Stimulated activated CD8-positive, alpha-beta memory T cell treated with anti-CD3 and anti-CD28 coated beads, Interleukin-12 subunit alpha, Interleukin-12 subunit beta, amount 100 ng/mL, for 24 hours (primary cell): ENCODE data around the gene ATP5F1E.
A peak's percentile ranks its signal among the peaks of the same experiment; 100 is the strongest.
"Not testable (repeated sequence)": the region's sequence is repeated elsewhere in the genome, so short reads cannot be mapped to it uniquely, and the experiment has no call there.

Experiments used
- DNase-seq: peaks from one replicate; pipeline ENCODE4 v3.0.0-alpha.2; 2020; ENCODE audit errors: extremely low read depth

ATP5F1E gene

DNA sequence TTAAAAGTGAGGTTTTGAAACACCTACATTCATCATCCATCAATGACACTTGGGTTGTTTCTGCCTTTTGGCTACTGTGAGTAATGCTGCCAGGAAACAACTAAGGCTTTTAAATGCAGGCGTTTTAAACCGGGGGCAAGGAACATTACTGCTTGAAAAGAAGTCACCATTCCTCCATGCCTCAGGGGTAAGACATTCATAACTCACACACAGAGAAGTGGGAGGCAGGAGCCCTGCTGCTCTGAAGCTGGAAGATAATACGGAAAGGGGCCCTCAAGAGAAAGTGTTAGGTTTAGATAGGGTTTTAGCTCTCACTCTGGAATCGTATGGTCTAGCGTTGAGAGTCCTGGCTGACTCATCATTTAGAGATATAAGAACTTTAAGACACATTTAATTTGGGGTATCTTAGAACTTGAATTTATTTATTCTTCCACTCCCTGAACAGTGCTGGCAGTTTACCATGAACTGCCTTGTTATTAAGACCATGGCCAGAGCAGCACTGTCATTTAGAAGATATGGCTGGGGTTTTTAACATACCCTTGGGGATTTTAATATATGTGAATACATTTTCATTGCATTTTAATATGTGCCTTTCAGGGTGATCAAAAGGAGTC is 11.1 kb downstream of the ATP5F1E start:
- DNase-seq = no peak

DNA sequence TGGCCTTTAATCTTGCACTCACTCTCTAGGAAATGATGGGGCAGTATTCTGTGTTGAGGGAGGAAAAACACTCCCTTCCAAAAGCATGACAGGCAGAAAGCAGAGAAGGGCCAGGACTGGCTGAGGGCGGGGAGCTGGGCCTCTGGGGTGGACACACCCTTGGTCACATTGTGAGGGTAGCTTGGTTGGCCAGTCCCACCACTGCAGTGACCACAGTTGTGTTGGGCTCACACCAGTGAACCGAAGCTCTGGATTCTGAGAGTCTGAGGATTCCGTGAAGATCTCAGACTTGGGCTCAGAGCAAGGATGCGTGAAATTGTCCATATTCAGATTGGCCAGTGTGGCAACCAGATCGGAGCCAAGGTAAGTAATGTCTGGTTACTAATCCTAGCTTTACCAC is 12.9 kb downstream of the ATP5F1E start, which contains the start of gene TUBB1:
TUBB1 (plus strand) TSS at position 213 of the 400 bp plus-strand sequence; CDS start at position 307, 94 bp downstream.
- no peak for DNase-seq

- no peak for DNase-seq
These were observed 13.3 kb downstream of the ATP5F1E start for GRCh38 chr20:59018817-59019216.

DNA sequence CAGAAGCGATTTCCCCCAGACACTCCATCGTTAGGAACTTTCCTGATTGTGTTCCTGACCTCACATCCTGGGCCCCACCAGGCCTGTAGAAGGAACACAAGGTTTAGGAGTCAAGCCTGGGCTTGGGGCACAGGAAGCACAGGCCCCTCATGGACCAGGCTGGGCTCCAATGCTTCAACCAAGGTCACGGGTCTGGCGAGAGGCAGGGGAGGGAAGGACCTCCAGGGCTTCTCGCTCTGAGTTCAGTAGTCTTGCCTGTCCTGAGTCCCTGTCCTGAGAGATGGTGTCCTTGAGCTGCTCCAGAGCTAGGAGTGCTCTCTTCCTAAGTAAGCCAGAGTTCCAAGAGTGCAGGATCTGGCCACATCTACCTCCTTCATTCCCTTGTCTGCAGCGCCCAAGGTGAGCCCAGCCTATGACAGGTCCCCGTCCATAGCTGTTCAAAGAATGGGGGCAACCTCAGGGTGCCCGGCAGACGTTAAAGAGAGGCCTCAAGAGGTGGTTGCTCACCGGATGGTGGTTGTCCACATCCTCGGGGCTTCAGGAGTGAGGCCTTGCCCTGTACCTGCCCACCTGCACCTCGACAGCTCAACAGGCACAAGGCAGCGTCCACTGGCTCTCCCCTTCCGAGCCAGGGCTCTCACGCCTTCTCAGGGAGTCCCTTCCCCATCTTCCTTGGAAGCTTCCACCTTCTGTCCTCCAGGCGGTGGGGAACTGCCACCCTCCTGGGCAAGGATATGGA is 14.5 kb downstream of the ATP5F1E start:
- DNase-seq = no peak

- no peak for DNase-seq
These were observed 15.2 kb downstream of the ATP5F1E start for GRCh38 chr20:59016795-59017492.

GRCh38 chr20:59015812-59016711 is 16.1 kb downstream of the ATP5F1E start:
- no peak for DNase-seq

- DNase-seq = no peak
These were observed 16.7 kb downstream of the ATP5F1E start for GRCh38 chr20:59015411-59015810.

DNA sequence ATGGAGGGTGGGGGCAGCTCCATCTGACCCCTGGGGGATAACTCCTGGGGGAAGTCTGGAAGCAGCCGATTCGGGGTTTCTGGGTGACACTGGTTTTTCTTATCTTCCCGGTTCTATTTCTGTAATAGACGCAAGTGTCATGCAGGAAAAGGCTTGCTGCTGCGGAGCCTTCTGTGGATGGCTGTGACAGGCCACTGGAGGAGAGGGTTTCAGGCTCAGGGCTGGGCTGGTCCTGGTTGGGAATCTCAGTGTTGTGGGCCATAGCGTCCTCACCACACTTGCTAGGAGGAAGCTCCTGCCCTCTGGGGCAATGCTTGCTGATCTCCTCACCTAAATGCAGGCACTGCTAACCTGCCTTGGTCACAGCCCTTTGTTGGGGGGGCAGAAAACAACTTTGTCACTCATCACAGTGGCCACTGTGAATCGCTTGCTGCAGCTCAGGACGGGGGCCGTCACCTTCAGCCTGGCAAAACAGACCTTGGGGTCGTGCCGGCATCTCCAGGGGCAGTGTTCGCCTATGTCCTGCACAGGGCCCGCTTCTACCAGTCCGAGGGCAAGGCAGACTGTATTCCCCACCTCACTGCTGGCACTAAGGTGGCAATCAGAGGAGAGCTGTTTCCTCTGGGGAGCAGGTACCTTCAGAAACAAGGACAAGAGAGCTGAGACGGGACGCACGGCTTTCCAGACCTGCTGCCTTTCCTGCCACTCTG is 17.3 kb downstream of the ATP5F1E start:
- DNase-seq = no peak

DNA sequence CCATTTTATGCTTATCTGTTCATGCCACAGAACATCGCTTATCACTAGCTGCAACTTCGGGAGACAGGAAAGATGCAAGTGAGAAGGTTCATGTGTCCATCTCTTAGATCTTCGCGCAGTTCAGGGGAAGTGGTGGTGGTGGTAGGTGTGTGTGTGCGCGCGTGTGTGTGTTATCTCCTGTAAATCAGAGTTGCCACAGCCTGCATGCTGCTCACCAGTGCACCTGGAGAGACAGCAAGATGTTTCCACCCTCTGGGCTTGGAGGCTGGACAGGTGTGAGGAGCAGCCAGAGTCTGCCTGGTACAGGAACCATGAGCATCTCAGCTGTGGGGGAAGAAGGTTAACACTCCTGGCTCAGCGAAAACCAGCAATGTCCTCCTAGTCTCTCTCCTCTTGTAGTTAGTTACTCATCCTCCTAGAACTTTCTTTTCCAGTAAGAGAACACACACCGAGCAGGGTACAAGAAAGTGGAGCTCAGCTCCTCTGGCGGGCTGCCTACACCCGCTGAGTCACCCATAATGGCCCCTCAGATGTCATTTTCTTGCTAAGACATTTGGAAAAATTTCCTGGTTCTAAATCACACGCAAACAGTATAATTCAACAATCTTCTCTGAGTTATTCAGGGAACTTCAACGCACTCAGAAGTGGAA is 18.1 kb downstream of the ATP5F1E start:
- no peak for DNase-seq

DNA sequence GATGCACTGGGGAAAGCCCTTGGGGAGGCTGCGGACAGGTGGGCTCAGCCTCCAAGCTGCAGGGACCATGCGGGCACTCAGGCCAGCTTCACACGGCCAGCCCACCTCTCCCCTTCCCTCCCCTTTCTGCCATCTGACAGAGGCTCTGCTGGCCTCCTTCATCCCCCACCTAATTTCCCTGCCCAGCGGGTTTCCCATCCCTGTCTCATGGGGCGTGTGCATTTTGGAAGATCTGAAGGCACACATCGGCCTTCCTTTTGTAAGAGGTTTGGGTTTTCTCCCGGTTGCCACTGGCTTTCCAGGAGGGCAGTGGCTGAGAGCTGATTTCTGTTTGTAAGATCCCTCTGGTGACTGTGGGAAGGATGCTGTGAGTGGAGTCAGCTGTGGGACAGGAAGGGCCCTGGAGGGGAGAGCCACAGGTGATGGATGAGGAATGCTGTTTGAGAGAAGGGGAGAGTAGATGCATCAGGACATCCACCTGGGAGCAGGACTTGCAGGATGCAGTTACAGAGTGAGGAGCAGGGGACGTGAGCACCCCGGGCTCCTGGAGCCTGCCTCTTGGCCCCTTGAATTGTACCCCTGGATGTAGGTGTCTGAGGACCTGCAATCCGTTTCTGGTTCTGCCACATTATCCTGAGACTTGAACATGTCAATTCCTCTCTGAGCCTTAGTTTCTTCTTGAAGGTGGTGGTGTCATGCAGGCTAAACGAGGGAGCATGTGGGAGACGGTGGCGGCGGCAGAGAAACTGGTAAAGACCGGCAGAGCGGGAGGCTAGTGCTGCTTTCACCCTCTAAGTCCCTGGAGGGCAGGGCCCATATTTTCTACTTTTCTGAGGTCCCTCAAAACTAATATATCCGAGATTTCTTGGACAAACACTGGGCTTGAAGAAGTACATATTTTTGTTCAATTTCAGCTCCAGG is 18.8 kb downstream of the ATP5F1E start:
- no peak for DNase-seq

GRCh38 chr20:59011874-59012157 is 20.3 kb downstream of the ATP5F1E start:
- not testable (repeated sequence) for DNase-seq

DNA sequence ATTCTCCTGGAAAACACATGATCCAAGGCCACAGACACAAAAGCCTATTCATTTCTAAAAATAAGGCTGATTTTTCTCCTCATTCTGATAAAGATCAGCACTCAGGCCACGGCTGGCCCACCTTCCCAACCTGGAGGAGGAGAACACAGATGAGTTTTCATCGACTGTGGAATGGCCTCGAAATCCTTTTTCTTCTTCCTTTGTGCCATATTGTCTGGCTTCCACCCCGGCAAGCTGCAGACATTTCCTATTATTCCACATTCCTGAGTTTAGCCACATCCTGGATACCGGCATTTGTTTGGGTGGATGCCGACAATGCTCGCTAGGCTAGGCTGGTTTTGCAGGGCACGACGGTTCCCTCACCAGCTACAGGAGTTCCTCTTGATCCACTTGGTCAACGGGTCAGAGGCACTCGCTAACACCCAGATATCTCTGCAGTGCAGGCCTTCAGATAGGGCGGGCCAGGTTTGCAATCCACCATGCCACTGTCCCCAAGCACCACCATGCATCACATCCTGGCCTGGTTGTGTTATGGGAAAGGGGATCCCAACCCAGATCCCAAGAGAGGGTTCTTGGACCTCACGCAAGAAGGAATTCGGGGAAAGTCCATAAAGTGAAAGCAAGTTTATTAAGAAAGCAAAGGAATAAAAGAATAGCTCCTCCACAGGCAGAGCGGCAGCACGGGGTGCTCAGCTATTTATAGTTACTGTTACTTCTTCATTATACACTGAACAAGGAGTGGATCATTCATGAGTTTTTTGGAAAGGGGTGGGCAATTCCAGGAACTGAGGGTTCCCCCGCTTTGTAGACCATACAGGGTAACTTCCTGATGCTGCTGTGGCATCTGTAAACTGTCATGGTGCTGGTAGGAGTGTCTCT is 20.9 kb downstream of the ATP5F1E start:
- DNase-seq = no peak

GRCh38 chr20:59010321-59010994 is 21.7 kb downstream of the ATP5F1E start:
- DNase-seq = no peak

DNA sequence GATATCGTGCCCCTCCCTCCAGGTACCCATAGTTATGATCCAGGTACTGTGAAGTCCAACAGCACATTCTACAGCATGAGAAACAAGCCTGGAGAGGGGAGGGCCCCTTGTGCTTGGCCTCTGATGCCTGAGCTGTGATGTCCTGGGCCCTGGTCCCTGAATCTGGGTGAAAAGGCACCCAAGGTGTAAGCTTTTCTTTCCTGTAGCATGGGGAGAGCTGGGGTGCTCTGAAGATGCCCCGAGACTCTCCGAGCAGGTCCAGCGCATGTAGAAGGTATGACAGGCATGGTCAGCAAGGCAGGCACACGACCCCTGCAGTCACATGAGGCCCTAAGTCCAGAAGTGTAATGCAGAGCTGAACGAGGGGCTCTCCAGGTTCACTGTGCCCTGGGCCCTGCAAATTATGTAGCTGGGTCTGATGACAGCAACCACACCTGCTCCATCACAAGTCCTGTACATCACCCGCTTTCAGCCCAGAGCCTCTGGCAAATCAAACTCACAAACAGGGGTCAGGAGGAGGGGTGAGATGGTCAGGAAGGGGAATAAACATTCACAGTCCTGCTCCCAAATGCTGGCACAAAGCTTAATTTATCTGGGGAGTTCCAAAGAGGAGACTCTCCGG is 23.3 kb downstream of the ATP5F1E start:
- DNase-seq = no peak

GRCh38 chr20:59007665-59008511 is 24.2 kb downstream of the ATP5F1E start:
- no peak for DNase-seq

DNA sequence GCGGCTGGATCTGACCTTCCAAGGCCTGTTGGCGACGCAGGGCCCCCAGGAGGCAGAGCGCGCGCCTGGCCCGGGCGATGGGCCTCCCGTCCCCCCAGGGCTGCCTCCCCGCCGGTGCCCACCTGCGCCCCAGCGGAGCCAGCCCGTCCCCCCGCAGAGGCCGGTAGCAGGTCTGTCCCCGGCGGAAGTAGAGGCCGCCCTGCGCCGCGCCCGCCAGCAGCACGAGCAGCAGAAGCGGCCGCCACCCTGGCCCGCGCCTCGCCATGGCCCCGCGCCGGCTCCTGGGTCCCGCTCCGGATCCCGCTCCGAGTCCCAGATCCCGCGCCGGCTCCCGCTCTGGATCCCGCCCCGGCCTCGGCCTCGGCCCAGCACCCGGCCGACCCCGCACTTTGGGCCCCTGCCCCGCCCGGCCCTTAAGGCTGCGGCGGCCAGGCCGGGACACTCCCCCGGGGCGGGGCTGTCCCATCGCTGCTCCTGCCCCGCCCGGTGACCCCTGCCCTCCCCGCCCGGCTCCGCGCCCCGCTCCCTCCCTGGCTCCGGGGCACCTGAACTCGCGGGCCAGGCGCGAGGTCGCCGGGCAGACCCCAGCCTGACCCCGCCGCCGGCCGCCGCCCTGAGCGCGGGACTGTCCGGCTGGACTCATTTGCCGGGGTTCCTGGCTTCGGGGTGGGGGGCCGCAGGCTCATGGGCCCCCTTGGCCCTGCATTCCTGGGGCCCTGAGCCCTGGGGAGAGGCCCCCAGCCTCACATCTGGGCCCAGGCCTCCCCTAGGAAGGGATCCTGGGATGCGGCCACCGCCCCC is 25.1 kb downstream of the ATP5F1E start, which contains the start of gene CTSZ:
CTSZ (minus strand) TSS at position 391 of the 801 bp plus-strand sequence; CDS start at position 265, 126 bp downstream.
- DNase-seq = peak; percentile 10
